ENCODE data around the gene CCDC127.

CCDC127 gene

DNA sequence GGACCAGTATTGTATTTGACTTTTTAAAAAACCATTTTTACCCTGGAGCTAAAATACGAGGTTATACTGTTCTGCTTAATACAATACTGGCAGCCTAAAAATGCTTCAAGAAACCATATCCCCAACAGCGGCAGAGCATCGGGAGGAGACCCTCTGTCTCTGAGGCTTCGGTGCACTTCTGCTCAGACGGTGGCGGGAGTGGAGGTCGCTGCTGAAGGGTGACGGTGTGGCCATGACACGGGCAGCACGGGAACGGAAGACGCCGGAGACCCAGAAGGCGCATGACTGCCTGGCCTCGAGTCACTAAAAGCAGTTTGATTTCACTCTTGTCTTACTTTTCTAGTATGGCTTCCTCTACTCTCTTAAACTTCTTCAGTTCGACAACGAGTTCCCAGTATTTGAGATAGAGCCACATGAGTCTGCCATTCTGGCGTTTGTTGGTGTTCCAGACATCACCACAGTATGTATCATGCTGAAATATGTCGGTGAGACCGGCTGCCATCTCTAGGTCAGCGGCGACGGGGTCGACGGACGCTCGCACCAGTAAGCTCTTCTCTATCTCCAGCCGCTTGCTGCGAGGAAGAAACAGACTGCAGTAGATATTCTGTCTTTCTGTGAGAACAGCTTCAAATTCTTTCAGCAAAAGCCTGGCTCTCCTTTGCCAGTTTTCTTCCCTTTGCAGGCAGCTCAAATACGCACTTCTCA lies 12.8 kb downstream of the CCDC127 start:
- H3K4me1 ChIP-seq (ENCODE audit: control insufficient read depth, insufficient read depth, low read length) = peaks cover 8% of the 10 kb centered on the region
- H3K27me3 ChIP-seq (ENCODE audit: control insufficient read depth, insufficient read depth, low read length, poor library complexity, severe bottlenecking) = no peaks in the 10 kb centered on the region
- peaks cover 15% of the 10 kb centered on the region for H3K36me3 ChIP-seq (ENCODE audit: control insufficient read depth, insufficient read depth, low read length)
- no peak overlapping the region for H3K27ac ChIP-seq (ENCODE audit: insufficient read depth, low read depth, low read length, poor library complexity, severe bottlenecking)
- no peaks in the 10 kb centered on the region for H3K9me3 ChIP-seq (ENCODE audit: control insufficient read depth, low read length)
- 93 to 94% methylated on average over 30 of the region's 30 CpGs for WGBS, 2 experiments
- no peak overlapping the region for H3K4me3 ChIP-seq (ENCODE audit: insufficient read depth, low read depth, low read length)

DNA sequence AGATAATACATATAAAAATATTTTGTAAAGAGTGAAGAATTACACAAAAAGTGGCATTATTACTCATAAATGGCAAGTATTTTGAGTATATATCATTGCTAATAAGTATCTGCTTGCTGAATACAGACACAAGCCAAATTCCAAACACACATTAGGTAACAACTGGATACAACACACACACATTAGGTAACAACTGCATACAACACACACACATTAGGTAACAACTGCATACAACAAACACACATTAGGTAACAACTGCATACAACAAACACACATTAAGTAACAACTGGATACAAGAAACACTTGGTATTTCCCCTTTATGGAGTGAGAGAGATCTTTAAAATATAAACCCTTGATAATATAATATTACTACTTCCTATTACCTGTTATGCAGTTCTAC lies 13.5 kb downstream of the CCDC127 start:
- Histone ChIP-seq H3K4me3 (ENCODE audit: insufficient read depth, low read depth, low read length) (no peak overlapping the region), H3K27me3 (ENCODE audit: control insufficient read depth, insufficient read depth, low read length, poor library complexity, severe bottlenecking) (no peaks in the 10 kb centered on the region), H3K27ac (ENCODE audit: insufficient read depth, low read depth, low read length, poor library complexity, severe bottlenecking) (no peak overlapping the region), H3K9me3 (ENCODE audit: control insufficient read depth, low read length) (no peaks in the 10 kb centered on the region), H3K36me3 (ENCODE audit: control insufficient read depth, insufficient read depth, low read length) (peaks cover 15% of the 10 kb centered on the region), H3K4me1 (ENCODE audit: control insufficient read depth, insufficient read depth, low read length) (peaks cover 8% of the 10 kb centered on the region)

DNA sequence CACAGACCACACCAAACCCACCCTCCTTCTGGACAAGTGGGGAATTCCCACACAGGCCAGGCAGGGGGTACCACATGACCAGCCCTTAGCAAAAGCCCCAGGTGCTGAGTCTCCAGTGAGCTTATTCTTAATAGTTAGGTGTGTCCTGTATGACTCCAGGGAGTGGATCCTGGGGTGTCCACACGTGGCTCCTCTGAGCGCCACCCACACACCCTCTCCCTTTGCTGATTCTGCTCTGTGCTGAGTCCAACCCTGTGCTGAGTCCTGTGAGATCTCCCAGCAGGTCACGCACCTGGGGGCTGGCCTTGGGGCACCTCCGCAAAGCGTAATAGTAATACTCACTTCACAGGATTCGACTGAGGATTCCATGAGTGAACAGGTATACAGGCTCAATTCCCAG lies 14.0 kb downstream of the CCDC127 start:
- H3K4me3 ChIP-seq (ENCODE audit: insufficient read depth, low read depth, low read length) = no peak overlapping the region
- H3K9me3 ChIP-seq (ENCODE audit: control insufficient read depth, low read length) = no peaks in the 10 kb centered on the region
- no peak overlapping the region for H3K27ac ChIP-seq (ENCODE audit: insufficient read depth, low read depth, low read length, poor library complexity, severe bottlenecking)
- no peaks in the 10 kb centered on the region for H3K27me3 ChIP-seq (ENCODE audit: control insufficient read depth, insufficient read depth, low read length, poor library complexity, severe bottlenecking)
- H3K4me1 ChIP-seq (ENCODE audit: control insufficient read depth, insufficient read depth, low read length) = peaks cover 8% of the 10 kb centered on the region
- peaks cover 15% of the 10 kb centered on the region for H3K36me3 ChIP-seq (ENCODE audit: control insufficient read depth, insufficient read depth, low read length)
- 79 to 83% methylated on average over 6 of the region's 6 CpGs for WGBS, 2 experiments

DNA sequence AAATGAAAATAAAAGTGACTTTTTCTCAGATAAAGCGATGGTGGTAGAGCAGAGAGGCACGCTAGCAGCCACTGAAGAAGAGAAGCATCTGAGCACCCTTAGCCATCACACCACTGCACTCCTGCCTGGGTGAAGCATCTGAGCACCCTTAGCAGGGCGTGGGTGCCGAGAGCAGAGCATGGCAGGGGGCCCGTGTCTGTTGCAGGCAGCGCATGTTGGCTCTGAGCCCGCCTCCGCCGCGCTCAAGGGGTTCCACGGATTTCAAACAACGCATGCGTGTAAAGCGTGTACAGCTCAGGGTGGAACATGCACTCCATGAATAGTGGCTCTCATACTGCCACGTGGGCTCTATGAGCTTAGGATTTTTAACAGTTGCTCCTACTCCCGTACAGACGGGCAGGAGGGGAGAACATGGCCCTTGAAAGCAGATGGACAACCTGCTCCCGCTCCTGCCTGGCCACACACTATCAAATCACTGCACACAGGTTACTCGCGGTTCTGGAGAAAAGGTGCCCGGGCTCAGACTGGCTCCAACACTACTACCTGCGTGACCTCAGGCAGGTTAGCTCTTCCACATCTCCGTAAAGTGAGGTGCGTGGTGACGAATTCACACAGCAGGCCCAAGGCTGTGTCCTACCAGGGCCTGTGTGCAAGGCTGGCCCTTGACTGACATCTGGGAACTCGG lies 14.6 kb downstream of the CCDC127 start:
- Histone ChIP-seq H3K4me3 (ENCODE audit: insufficient read depth, low read depth, low read length) (no peak overlapping the region), H3K36me3 (ENCODE audit: control insufficient read depth, insufficient read depth, low read length) (peaks cover 15% of the 10 kb centered on the region), H3K4me1 (ENCODE audit: control insufficient read depth, insufficient read depth, low read length) (peaks cover 8% of the 10 kb centered on the region), H3K9me3 (ENCODE audit: control insufficient read depth, low read length) (no peaks in the 10 kb centered on the region), H3K27ac (ENCODE audit: insufficient read depth, low read depth, low read length, poor library complexity, severe bottlenecking) (no peak overlapping the region), H3K27me3 (ENCODE audit: control insufficient read depth, insufficient read depth, low read length, poor library complexity, severe bottlenecking) (no peaks in the 10 kb centered on the region)
- WGBS, 2 experiments = 95% methylated on average over 26 of the region's 26 CpGs

DNA sequence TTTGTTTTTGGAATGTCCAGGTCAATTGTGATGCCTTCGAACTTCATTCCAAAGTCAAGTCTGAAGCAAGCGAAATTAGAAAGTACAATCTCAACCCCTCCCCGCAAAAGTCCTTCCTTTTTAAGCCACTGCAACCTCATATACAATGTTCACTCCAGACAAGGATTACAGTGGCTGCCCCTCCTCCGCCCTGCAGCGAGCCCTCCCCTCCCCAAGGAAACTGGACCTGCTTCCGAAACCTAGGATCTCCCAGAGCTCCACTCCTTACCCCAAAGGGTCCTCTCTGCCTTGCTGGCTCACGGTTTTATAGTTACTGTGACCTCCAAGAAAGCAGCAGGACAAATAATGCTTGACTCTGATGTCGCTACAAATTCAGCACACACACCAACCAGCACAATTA lies 16.3 kb downstream of the CCDC127 start:
- Histone ChIP-seq H3K27ac (ENCODE audit: insufficient read depth, low read depth, low read length, poor library complexity, severe bottlenecking) (no peak overlapping the region), H3K36me3 (ENCODE audit: control insufficient read depth, insufficient read depth, low read length) (peaks cover 15% of the 10 kb centered on the region), H3K4me1 (ENCODE audit: control insufficient read depth, insufficient read depth, low read length) (peaks cover 8% of the 10 kb centered on the region), H3K4me3 (ENCODE audit: insufficient read depth, low read depth, low read length) (no peak overlapping the region), H3K27me3 (ENCODE audit: control insufficient read depth, insufficient read depth, low read length, poor library complexity, severe bottlenecking) (no peaks in the 10 kb centered on the region), H3K9me3 (ENCODE audit: control insufficient read depth, low read length) (no peaks in the 10 kb centered on the region)
- 84 to 88% methylated on average over 8 of the region's 8 CpGs for WGBS, 2 experiments

DNA sequence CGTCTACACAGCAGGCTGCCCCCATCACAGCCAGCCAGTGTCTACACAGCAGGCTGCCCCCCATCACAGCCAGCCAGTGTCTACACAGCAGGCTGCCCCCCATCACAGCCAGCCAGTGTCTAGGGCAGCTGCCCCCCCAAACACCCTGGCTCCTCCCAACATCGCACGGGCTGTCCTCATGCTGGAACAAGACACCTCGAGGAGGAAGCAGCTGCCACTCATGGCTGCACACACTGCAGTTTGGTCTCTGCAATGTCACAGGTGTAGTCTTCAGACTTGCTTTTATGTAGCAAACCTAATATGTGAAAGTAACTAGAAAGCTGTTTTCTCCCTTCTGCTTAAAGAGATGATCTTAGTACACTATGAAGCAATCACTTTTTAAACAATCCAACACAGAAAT lies 17.0 kb downstream of the CCDC127 start:
- Histone ChIP-seq H3K4me3 (ENCODE audit: insufficient read depth, low read depth, low read length) (no peak overlapping the region), H3K36me3 (ENCODE audit: control insufficient read depth, insufficient read depth, low read length) (peaks cover 15% of the 10 kb centered on the region), H3K9me3 (ENCODE audit: control insufficient read depth, low read length) (no peaks in the 10 kb centered on the region), H3K4me1 (ENCODE audit: control insufficient read depth, insufficient read depth, low read length) (peaks cover 8% of the 10 kb centered on the region), H3K27ac (ENCODE audit: insufficient read depth, low read depth, low read length, poor library complexity, severe bottlenecking) (no peak overlapping the region), H3K27me3 (ENCODE audit: control insufficient read depth, insufficient read depth, low read length, poor library complexity, severe bottlenecking) (no peaks in the 10 kb centered on the region)
- WGBS, 2 experiments = 57% methylated on average over 4 of the region's 4 CpGs

DNA sequence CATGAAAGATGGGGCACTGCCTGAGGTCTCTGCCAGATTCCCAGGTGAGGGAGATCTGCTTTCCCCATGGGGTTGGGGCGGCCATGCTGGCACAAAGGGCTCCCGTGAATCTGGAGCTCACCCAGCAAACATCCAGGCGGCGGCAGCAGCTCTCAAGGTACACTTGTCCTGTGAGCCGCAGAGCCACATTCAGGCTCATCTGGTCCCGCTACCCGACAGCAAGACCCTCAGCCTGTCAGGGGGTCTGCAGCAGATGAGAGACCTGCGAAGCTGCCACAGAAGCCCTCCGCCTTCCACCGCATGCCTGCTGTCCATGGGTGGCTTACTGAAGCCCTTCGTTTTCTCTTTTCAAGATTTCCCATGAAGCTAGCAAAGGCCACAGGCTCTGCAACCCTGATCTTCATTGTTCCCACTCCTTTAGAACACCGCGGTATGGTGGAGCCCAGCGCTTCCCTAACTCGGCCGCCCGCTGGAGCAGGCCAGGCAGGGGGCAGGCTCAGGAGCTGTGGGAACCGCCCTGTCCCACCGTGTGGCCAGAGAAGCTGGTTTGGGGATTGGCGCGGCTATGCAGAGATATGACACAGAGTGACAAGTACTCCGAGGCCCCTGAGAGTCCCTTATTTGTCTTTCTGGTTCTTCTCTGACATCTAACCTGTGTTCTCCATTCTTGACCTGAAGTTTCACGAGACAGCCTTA lies 17.9 kb downstream of the CCDC127 start:
- Histone ChIP-seq H3K4me3 (ENCODE audit: insufficient read depth, low read depth, low read length) (no peak overlapping the region), H3K9me3 (ENCODE audit: control insufficient read depth, low read length) (no peaks in the 10 kb centered on the region), H3K27ac (ENCODE audit: insufficient read depth, low read depth, low read length, poor library complexity, severe bottlenecking) (no peak overlapping the region), H3K36me3 (ENCODE audit: control insufficient read depth, insufficient read depth, low read length) (peaks cover 13% of the 10 kb centered on the region), H3K27me3 (ENCODE audit: control insufficient read depth, insufficient read depth, low read length, poor library complexity, severe bottlenecking) (no peaks in the 10 kb centered on the region), H3K4me1 (ENCODE audit: control insufficient read depth, insufficient read depth, low read length) (peaks cover 8% of the 10 kb centered on the region)
- WGBS, 2 experiments = 70 to 73% methylated on average over 23 of the region's 23 CpGs

DNA sequence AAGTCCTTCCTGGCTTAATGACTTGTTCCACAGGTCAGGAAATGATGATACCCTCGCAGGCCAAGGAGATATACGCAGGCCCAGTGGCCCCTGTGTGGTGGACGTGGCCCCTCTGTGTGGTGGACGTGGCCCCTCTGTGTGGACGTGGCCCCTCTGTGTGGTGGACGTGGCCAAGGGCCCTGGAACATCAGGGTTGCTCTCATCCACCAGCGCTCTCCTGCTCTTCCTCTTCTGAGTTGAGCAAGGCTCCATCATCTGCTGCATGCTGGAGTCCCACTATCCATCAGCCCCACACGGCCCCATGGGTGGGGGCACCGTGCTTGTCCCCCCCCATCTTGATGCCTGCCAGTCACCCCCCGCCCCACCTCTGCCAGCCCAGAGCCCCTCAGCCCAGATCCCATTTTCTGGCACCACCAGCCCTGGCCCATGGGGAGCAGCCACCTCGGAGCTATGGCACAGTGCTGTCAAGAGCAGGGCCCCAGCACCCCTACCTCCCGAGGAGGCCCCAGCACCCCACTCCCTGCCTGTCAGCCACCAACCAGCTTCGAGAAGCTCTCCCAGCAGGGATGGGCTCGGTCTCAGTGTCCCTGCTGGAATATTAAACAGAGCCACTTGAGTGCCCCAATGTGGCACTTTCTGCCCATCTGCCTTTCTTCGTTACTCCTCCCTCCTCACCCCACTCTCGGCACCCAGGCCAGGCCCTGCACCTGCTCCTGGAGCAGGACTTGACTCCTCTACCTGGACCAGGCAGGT lies 18.6 kb downstream of the CCDC127 start:
- 92 to 94% methylated on average over 16 of the region's 16 CpGs for WGBS, 2 experiments

DNA sequence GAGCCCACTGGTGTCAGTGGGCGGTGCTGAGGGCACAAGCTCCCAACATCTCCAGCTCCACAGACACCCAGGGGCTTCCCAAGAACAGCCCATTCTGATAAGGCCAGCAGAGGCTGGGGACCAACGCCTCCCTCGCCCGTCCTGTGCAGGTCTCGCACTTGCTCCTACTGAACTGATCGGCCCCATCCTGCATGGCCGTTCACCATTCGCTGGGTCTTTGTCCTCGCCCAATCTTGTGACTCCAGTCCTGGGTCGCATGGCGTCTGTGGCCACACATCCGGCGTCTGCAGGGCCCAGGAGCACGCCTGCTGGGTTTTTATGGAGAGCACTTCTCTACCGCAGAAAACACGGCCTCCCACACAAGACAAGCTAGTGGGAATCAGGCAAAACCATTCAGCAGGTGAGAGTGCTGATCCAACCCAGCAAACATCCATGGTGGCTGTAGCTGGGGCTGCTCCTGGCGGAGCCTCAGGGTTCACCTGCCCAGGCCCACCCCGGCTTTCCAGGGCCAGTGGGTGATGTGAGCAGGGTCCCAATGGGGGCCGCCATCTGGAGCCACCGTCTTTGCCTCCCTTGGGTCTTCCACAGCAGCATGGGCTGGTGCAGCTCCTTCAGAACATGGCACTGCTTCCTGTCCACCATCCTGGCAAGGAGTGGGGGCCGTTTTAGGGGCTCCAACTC lies 19.3 kb downstream of the CCDC127 start:
- H3K4me1 ChIP-seq (ENCODE audit: control insufficient read depth, insufficient read depth, low read length) = peaks cover 8% of the 10 kb centered on the region
- WGBS, 2 experiments = 95 to 97% methylated on average over 21 of the region's 21 CpGs

More for the DNA sequence above, 18.6 kb downstream of the CCDC127 start:
- H3K4me1 ChIP-seq (ENCODE audit: control insufficient read depth, insufficient read depth, low read length) = peaks cover 8% of the 10 kb centered on the region
- no peaks in the 10 kb centered on the region for H3K27me3 ChIP-seq (ENCODE audit: control insufficient read depth, insufficient read depth, low read length, poor library complexity, severe bottlenecking)
- H3K36me3 ChIP-seq (ENCODE audit: control insufficient read depth, insufficient read depth, low read length) = peaks cover 6% of the 10 kb centered on the region
- no peak overlapping the region for H3K4me3 ChIP-seq (ENCODE audit: insufficient read depth, low read depth, low read length)
- no peak overlapping the region for H3K27ac ChIP-seq (ENCODE audit: insufficient read depth, low read depth, low read length, poor library complexity, severe bottlenecking)
- no peaks in the 10 kb centered on the region for H3K9me3 ChIP-seq (ENCODE audit: control insufficient read depth, low read length)

More for the DNA sequence above, 19.3 kb downstream of the CCDC127 start:
- Histone ChIP-seq H3K27ac (ENCODE audit: insufficient read depth, low read depth, low read length, poor library complexity, severe bottlenecking) (no peak overlapping the region), H3K36me3 (ENCODE audit: control insufficient read depth, insufficient read depth, low read length) (no peaks in the 10 kb centered on the region), H3K9me3 (ENCODE audit: control insufficient read depth, low read length) (no peaks in the 10 kb centered on the region), H3K27me3 (ENCODE audit: control insufficient read depth, insufficient read depth, low read length, poor library complexity, severe bottlenecking) (no peaks in the 10 kb centered on the region), H3K4me3 (ENCODE audit: insufficient read depth, low read depth, low read length) (no peak overlapping the region)
